Kidney epithelial cell (primary cell): ENCODE results near the gene LIN37. TPM values are rescaled to one million over a fixed set of nuclear protein-coding genes. Genes with fewer than 3 reads are reported as not detected.

Experiments used
- DNase-seq: peaks from one replicate; pipeline ENCODE4 v3.0.0-alpha.2; 2010; ENCODE audit warnings: low read depth
- H3K27me3 ChIP-seq: 2 replicates; pipeline ENCODE4 v1.6.0; 2011; ENCODE audit warnings: low read length; ENCODE audit not compliant: control insufficient read depth, insufficient read depth
- H3K36me3 ChIP-seq: 2 replicates; pipeline ENCODE4 v1.5.1; 2011; ENCODE audit warnings: low read length; ENCODE audit not compliant: control insufficient read depth, insufficient read depth
- H3K4me3 ChIP-seq: 2 replicates; pipeline ENCODE4 v1.5.1; 2011; ENCODE audit warnings: low read depth, mild to moderate bottlenecking, control low read depth, low read length
- total RNA-seq: library from RNA; depleted of rRNA; stranded (reverse); fragments of >200 nt; gene quantifications from 2 replicates; pipeline ENCODE4 v1.2.3, GENCODE V29; 2015
- TF ChIP-seq, protein P1 (sequence below): IDR thresholded peaks from 2 replicates; pipeline ENCODE4 v1.5.1; 2011; ENCODE audit warnings: mild to moderate bottlenecking, moderate library complexity, low read length, control low read depth, inconsistent platforms; ENCODE audit not compliant: insufficient read depth, poor library complexity, severe bottlenecking

LIN37 gene
- total RNA-seq, 1 donor from 2014 or later = 22.0 TPM

DNA sequence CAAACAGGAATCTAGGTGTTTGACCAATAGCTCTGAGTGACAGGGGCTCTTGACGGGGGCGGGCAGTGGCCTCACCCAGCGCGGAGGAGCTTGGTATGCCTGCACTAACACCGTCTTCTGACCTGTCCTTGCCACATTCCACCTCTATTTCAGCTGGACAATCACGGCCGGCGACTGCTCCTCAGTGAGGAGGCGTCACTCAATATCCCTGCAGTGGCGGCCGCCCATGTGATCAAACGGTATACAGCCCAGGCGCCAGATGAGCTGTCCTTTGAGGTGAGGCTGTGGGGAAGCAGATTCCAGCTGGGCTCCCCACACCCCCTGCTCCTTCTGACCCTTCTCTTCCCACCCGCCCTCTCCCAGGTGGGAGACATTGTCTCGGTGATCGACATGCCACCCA, 31.7 kb downstream of the LIN37 start:
- Histone ChIP-seq H3K36me3 (no peaks in the 10 kb centered on the region), H3K27me3 (no peaks in the 10 kb centered on the region), H3K4me3 (no peak overlapping the region)
- TF ChIP-seq, protein P1, sequence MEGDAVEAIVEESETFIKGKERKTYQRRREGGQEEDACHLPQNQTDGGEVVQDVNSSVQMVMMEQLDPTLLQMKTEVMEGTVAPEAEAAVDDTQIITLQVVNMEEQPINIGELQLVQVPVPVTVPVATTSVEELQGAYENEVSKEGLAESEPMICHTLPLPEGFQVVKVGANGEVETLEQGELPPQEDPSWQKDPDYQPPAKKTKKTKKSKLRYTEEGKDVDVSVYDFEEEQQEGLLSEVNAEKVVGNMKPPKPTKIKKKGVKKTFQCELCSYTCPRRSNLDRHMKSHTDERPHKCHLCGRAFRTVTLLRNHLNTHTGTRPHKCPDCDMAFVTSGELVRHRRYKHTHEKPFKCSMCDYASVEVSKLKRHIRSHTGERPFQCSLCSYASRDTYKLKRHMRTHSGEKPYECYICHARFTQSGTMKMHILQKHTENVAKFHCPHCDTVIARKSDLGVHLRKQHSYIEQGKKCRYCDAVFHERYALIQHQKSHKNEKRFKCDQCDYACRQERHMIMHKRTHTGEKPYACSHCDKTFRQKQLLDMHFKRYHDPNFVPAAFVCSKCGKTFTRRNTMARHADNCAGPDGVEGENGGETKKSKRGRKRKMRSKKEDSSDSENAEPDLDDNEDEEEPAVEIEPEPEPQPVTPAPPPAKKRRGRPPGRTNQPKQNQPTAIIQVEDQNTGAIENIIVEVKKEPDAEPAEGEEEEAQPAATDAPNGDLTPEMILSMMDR = no peak
- DNase-seq = no peak

DNA sequence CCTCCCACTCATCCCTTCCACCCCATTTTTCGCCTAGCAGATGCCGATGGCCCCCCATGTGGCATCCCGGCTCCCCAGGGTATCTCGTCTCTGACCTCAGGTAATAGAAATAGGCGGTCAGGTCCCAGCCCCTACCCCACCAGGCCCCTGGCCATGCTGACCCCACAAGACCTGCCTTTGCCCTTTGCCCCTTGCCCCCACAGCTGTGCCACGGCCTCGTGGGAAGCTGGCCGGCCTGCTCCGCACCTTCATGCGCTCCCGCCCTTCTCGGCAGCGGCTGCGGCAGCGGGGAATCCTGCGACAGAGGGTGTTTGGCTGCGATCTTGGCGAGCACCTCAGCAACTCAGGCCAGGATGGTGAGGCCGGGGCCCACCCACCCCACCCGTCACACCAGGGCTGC, 32.3 kb downstream of the LIN37 start:
- no peak for DNase-seq
- TF ChIP-seq, protein P1 = no peak
- Histone ChIP-seq H3K27me3 (no peaks in the 10 kb centered on the region), H3K4me3 (no peak overlapping the region), H3K36me3 (no peaks in the 10 kb centered on the region)

DNA sequence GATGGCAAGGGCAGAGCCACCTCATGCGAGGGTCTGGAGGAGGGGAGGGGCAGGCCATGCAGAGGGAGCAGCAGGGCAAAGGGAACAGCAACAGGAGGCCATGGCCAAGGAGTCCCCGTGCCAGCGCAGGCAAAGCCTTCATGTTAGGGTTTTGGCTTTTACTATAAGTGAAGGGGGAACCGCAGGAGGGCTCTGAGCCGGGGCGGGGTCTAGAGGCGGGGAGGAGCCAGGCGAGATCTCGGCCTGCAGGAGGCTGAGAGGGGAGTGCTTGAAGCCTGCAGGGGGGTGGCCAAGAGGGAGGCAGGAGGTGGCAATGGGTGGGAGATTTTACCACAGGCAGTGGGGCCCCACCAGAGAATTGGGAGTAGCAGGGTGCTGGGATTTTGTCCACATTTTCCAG, 33.3 kb downstream of the LIN37 start:
- DNase-seq = no peak
- H3K27me3 ChIP-seq = no peaks in the 10 kb centered on the region
- TF ChIP-seq, protein P1 = no peak
- no peak overlapping the region for H3K4me3 ChIP-seq
- no peaks in the 10 kb centered on the region for H3K36me3 ChIP-seq

DNA sequence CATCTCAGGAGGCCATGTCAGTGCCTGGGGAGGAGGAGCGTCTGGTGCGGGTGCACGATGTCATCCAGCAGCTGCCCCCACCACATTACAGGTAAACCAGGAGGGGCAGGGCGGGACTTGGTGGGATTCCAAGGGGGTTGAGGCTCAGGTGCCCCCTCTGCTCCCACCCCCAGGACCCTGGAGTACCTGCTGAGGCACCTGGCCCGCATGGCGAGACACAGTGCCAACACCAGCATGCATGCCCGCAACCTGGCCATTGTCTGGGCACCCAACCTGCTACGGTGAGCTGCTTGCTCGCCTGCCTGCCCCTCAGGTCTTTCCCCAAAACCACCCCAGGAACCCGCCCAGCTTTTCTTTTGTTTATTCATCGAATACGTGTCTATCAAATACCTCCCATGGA, 34.2 kb downstream of the LIN37 start:
- TF ChIP-seq, protein P1 = no peak
- H3K4me3 ChIP-seq = no peak overlapping the region
- no peak for DNase-seq
- no peaks in the 10 kb centered on the region for H3K27me3 ChIP-seq
- no peaks in the 10 kb centered on the region for H3K36me3 ChIP-seq

DNA sequence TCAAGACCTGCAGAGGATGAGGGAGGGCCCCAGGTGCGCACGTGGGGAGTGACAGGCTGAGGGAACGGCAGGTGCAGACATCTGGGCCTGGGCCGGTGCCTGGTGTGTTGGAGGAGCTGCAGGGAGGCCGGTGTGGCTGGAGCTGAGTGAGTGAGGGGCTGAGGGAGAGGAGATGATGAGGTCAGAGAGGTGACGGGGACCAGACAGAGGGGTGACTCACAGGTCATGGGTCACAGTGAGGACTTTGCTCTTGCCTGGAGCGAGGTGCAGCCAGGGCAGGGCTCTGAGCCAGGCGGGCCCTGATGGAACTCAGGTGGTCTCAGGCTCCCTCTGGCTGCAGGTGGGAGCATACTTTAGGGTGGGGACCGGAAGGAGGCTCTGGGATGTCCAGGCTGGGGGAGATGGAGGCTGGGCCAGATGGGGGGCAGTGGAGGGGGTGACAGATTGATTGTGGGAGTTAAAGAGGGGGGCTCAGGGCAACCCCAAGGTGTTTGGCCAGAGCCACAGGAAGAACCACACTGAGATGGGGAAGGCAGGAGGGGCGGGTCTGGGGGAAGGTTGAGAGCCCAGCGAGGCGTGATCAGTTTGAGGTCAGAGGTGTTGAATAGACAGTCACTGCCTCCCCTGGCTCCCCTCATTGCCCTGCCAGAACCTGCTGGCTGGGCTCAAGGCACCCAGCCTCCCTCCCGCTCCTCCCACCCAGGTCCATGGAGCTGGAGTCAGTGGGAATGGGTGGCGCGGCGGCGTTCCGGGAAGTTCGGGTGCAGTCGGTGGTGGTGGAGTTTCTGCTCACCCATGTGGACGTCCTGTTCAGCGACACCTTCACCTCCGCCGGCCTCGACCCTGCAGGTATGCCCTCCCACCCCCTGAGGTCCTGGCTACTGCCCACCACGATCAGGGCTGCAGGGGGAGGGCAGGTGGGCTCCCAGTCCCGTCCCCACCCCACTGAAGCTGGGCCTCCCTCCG, 35.4 kb downstream of the LIN37 start:
- Histone ChIP-seq H3K27me3 (no peaks in the 10 kb centered on the region), H3K4me3 (no peak overlapping the region), H3K36me3 (no peaks in the 10 kb centered on the region)
- DNase-seq = no peak
- TF ChIP-seq, protein P1 = no peak
